Hepatocyte (in vitro differentiated cells): ENCODE data around the gene DLG2. TPM values are rescaled to one million over a fixed set of nuclear protein-coding genes. Genes with fewer than 3 reads are reported as not detected.
A peak's percentile ranks its signal among the peaks of the same experiment; 100 is the strongest.
"Not testable (repeated sequence)": the region's sequence is repeated elsewhere in the genome, so short reads cannot be mapped to it uniquely, and the experiment has no call there.

ENCODE experiments used
- DNase-seq: peaks from one replicate; pipeline ENCODE4 v3.0.0-alpha.2; 2016; ENCODE audit warnings: low spot score
- H2AFZ ChIP-seq: fragments of 200-600 bp; sonication (generic); 2 replicates; pipeline ENCODE4 v1.6.0; 2016; ENCODE audit warnings: antibody characterized with exemption, mild to moderate bottlenecking
- H3K27ac ChIP-seq: fragments of 200-600 bp; sonication (generic); 2 replicates; pipeline ENCODE4 v1.5.1; 2016; ENCODE audit warnings: mild to moderate bottlenecking
- H3K27me3 ChIP-seq: fragments of 200-600 bp; sonication (generic); 2 replicates; pipeline ENCODE4 v1.6.1; 2016
- H3K36me3 ChIP-seq: fragments of 200-600 bp; sonication (generic); replicated peaks from 2 replicates; pipeline ENCODE4 v1.5.1; 2016; ENCODE audit warnings: low read depth; ENCODE audit not compliant: insufficient read depth
- H3K4me1 ChIP-seq: fragments of 200-600 bp; sonication (generic); 2 replicates; pipeline ENCODE4 v1.5.1; 2016; ENCODE audit warnings: mild to moderate bottlenecking, moderate library complexity; ENCODE audit not compliant: insufficient read depth
- H3K4me2 ChIP-seq: fragments of 200-600 bp; sonication (generic); 2 replicates; pipeline ENCODE4 v1.6.0; 2016
- H3K4me3 ChIP-seq: fragments of 200-600 bp; sonication (generic); 2 replicates; pipeline ENCODE4 v1.5.1; 2016; ENCODE audit warnings: mild to moderate bottlenecking
- H3K79me2 ChIP-seq: fragments of 200-600 bp; sonication (generic); 2 replicates; pipeline ENCODE4 v1.6.0; 2017; ENCODE audit warnings: mild to moderate bottlenecking
- H3K9me2 ChIP-seq: fragments of 200-600 bp; sonication (generic); replicated peaks from 2 replicates; pipeline ENCODE4 v1.6.0; 2017; ENCODE audit warnings: mild to moderate bottlenecking; ENCODE audit not compliant: insufficient read depth
- H3K9me3 ChIP-seq: fragments of 200-600 bp; sonication (generic); 2 replicates; pipeline ENCODE4 v1.5.1; 2016; ENCODE audit warnings: low read depth, mild to moderate bottlenecking
- H4K20me1 ChIP-seq: fragments of 200-600 bp; sonication (generic); 2 replicates; pipeline ENCODE4 v1.6.0; 2016; ENCODE audit warnings: mild to moderate bottlenecking; ENCODE audit not compliant: insufficient read depth, poor library complexity, severe bottlenecking
- EZH2 ChIP-seq: fragments of 200-600 bp; sonication (generic); IDR thresholded peaks from 2 replicates; pipeline ENCODE4 v1.6.1; 2016; ENCODE audit warnings: antibody characterized with exemption, mild to moderate bottlenecking, borderline replicate concordance
- EZH2phosphoT487 ChIP-seq: fragments of 200-600 bp; sonication (generic); IDR thresholded peaks from one replicate; pipeline ENCODE4 v1.6.1; 2018; ENCODE audit warnings: antibody characterized with exemption, mild to moderate bottlenecking, low read depth, moderate library complexity; ENCODE audit not compliant: unreplicated experiment, severe bottlenecking
- WGBS: methylation state at CpG from one replicate; pipeline ENCODE4 v1.1.6; 2016; ENCODE audit warnings: low lambda C conversion rate; ENCODE audit errors: missing lambda C conversion rate; 5-methylcytosine and 5-hydroxymethylcytosine counted together
- polyA plus RNA-seq: library from polyadenylated mRNA; unstranded; fragments of >200 nt; fragmentation: Nextera tagmentation; extraction: Ambion mirVana; gene quantifications from 2 replicates; pipeline ENCODE4 v1.2.1, GENCODE V29; 2016
- total RNA-seq: library from RNA; depleted of rRNA; stranded (reverse); fragments of >200 nt; gene quantifications from 2 replicates; pipeline ENCODE4 v1.2.3, GENCODE V29; 2014
- TF ChIP-seq, protein P1 (sequence below): fragments of 200-600 bp; sonication (generic); IDR thresholded peaks from 2 replicates; pipeline ENCODE4 v1.5.1; 2016; ENCODE audit warnings: antibody characterized with exemption, mild to moderate bottlenecking; ENCODE audit not compliant: poor library complexity

DLG2 gene
- total and polyA plus RNA-seq, 2 experiments from 2014 or later = 2.6 to 6.8 TPM

DNA sequence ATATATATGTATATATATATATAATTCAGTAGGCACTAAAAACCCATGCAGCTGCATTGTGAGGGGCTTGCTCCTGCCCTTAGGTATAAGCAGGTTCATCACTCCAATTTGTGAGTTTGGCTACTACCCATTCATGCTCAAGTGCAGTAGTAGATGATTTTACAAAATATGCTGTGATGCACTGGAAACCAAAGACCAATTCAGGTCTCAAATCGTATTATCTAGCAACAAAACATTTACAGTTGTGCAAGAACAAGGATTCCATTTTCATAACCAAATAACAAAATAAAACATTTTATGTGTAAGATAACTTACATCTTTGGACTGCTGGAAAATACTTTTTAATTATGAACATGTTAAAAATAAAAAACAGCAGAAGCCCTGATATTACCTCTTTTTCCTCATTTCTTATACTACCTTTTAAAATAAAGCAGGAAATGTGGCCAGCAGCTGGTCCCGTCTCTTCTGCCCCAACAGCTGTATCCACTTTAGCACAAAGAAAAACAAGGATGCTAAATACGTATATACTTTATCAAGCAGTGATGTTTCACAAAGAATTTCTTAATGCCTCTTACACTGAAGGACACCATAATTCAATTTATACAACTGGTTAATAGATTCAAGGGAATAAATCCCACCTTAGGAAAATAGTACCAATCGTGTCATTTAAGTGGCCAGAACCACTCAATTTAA, 35.0 kb upstream of the DLG2 start:
- Histone ChIP-seq H3K4me2 (peak overlapping the region; percentile 91), H4K20me1 (peaks cover 73% of the 10 kb centered on the region), H3K79me2 (peaks cover 73% of the 10 kb centered on the region), H2AFZ (no peak overlapping the region), H3K4me3 (peak overlapping the region; percentile 95), H3K36me3 (no peaks in the 10 kb centered on the region), H3K27ac (no peak overlapping the region), H3K9me3 (no peaks in the 10 kb centered on the region), H3K9me2 (no peaks in the 10 kb centered on the region), H3K4me1 (peaks cover 22% of the 10 kb centered on the region), H3K27me3 (no peaks in the 10 kb centered on the region)
- TF ChIP-seq, protein P1, sequence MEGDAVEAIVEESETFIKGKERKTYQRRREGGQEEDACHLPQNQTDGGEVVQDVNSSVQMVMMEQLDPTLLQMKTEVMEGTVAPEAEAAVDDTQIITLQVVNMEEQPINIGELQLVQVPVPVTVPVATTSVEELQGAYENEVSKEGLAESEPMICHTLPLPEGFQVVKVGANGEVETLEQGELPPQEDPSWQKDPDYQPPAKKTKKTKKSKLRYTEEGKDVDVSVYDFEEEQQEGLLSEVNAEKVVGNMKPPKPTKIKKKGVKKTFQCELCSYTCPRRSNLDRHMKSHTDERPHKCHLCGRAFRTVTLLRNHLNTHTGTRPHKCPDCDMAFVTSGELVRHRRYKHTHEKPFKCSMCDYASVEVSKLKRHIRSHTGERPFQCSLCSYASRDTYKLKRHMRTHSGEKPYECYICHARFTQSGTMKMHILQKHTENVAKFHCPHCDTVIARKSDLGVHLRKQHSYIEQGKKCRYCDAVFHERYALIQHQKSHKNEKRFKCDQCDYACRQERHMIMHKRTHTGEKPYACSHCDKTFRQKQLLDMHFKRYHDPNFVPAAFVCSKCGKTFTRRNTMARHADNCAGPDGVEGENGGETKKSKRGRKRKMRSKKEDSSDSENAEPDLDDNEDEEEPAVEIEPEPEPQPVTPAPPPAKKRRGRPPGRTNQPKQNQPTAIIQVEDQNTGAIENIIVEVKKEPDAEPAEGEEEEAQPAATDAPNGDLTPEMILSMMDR = no peak
- TF ChIP-seq EZH2 = no peak
- TF ChIP-seq EZH2phosphoT487 = no peak
- DNase-seq = no peak
- WGBS = 20% methylated on average over 4 of the region's 4 CpGs

DNA sequence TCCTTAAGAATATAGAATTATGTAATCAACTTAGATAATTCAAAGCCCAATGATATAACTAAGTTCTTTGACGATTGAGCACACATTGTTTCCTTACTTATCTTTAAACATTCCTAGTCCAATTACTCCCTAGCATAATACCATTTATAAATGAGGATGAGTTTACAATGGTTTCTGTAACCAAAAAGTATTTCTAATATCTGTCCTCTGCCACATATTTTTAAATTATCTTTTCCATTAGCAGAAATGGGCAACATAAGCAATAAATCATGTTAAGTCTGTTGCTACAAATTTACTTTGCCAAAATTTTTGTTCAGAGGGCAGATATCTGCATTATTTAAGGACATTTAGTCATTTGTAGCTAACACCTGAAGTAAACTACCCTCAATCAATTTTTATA, 31.0 kb upstream of the DLG2 start:
- Histone ChIP-seq H3K36me3 (no peaks in the 10 kb centered on the region), H4K20me1 (peaks cover 61% of the 10 kb centered on the region), H2AFZ (no peak overlapping the region), H3K27ac (no peak overlapping the region), H3K9me2 (no peaks in the 10 kb centered on the region), H3K9me3 (no peaks in the 10 kb centered on the region), H3K4me3 (no peak overlapping the region), H3K79me2 (peaks cover 69% of the 10 kb centered on the region), H3K27me3 (no peaks in the 10 kb centered on the region), H3K4me1 (peaks cover 22% of the 10 kb centered on the region), H3K4me2 (no peak overlapping the region)
- 79% methylated on average over 1 of the region's 1 CpG for WGBS
- no peak for DNase-seq
- TF ChIP-seq, protein P1 = no peak
- TF ChIP-seq EZH2phosphoT487 = no peak
- no peak for TF ChIP-seq EZH2

DNA sequence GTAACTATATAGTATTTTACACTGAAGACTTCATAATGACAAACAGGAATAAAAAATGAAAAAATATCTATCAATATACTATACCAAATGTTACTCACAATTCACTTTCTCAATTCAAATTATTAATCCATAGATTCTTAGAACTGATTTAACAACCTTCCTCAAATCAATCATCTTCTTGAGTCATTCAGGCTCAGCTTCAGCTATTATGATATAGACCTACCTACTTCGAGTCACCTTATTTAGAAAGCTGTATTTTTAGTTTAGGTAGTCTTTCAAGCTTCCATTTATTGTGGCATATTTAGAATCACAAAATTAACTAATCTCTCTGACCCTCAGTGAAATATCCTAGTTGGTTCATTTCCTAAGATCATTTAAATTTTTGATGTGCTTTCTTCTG, 29.6 kb upstream of the DLG2 start:
- no peak overlapping the region for H3K27ac ChIP-seq
- WGBS = 100% methylated on average over 1 of the region's 1 CpG
- H4K20me1 ChIP-seq = peaks cover 47% of the 10 kb centered on the region
- no peak for DNase-seq
- TF ChIP-seq, protein P1 = no peak
- TF ChIP-seq EZH2phosphoT487 (no peak), EZH2 (no peak)
- H3K36me3 ChIP-seq = no peaks in the 10 kb centered on the region
- peaks cover 15% of the 10 kb centered on the region for H3K4me1 ChIP-seq
- H2AFZ ChIP-seq = no peak overlapping the region
- H3K4me3 ChIP-seq = no peak overlapping the region
- no peaks in the 10 kb centered on the region for H3K27me3 ChIP-seq
- no peaks in the 10 kb centered on the region for H3K9me3 ChIP-seq
- H3K4me2 ChIP-seq = no peak overlapping the region
- H3K9me2 ChIP-seq = no peaks in the 10 kb centered on the region
- H3K79me2 ChIP-seq = peaks cover 55% of the 10 kb centered on the region

DNA sequence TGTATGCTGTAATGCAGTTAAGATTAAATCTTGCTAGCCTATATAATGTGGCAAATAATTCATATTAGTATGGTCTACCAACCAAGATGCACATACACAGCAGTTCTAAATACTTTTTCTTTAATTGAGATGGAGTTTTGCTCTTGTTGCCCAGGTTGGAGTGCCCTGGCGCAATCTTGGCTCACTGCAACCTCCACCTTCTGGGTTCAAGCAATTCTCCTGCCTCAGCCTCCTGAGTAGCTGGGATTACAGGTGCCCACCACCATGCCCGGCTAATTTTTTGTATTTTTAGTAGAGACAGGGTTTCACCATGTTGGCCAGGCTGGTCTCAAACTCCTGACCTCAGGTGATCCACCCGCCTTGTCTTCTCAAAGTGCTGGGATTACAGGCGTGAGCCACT, 27.2 kb upstream of the DLG2 start:
- H3K9me2 ChIP-seq, H2AFZ ChIP-seq, H3K9me3 ChIP-seq, H3K36me3 ChIP-seq, H3K4me1 ChIP-seq, H3K4me2 ChIP-seq, H3K27me3 ChIP-seq, H3K27ac ChIP-seq, H3K4me3 ChIP-seq, DNase-seq: not testable (repeated sequence)
- WGBS = 97% methylated on average over 4 of the region's 4 CpGs
- Histone ChIP-seq H4K20me1 (peaks cover 22% of the 10 kb centered on the region), H3K79me2 (peaks cover 42% of the 10 kb centered on the region)
